Measurements from ENCODE around the gene ANKS1A.
"Not testable (repeated sequence)": the region's sequence is repeated elsewhere in the genome, so short reads cannot be mapped to it uniquely, and the experiment has no call there.

ANKS1A gene

DNA sequence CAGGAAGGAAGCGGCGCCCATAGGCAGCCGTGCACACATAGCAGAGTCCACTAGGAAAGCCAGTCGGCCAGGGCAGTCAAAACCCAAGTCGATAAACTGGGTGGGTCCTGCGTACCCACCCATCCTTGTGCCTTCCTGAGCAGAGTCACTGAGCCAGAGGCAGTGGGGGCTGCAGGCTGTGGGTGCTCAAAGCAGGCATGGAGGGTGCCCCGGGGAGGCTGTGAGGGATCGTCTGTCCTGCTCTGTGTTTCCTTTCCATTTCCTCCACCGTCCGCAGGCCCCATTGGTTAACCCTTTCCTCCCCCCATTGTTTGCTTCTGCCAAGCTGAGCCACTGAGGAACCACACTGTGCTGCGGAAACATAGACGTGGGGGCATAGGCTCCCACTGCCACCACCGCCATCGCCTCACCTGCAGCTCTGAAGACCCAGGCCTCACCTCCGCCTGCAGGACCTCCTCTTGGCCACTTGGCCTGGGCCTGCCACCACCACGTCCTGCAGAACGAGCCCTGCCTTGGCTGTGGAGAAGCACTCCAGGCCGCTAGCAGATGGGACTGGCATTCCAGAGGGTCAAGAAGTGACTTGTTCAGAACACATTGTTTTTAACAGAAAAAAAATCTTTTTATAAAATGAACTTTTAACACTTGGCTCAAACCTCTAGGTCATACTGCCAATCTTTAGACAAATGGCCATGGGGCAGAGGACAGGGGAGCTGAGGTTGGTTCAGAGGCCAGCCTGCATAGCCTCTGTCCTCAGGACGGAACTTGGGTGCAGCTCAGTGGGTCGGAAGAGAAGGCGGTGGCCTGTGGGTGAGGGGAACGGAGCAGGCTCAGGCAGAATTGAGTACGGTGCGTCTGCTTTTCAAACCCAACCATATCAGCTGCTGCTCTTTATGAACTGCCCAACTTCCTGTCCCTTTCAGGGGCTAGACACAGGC, 199.5 kb downstream of the ANKS1A start:
- no peak for DNase-seq

GRCh38 chr6:35089216-35089934, 200.3 kb downstream of the ANKS1A start:
- no peak for DNase-seq

DNA sequence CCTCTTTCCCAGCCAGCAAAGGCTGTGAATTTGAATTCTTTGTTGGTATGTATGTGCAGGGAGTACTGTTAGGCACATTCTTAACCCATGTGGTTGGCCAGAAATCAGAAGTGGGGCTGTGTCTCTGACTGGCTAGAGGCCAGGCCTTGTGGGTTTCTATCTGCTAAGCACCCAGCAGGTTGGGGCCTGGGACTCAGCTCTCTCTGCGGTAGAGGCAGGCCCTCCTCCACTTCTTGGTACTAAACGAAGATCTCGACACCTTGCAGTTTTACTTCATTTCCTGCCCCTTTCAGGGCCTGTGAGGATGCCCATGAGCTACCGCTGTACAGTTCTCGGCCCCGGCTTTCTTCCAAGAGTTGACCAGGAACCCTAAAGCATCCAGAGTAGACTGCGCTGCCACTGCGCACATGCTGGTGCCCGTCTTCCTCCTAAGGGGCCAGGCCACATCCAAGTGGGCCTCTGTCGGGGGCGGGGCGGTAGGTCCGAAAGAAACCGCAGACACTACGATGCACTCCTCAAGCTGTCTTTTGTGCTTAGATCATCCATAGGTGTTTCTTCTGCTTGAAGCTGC, 201.0 kb downstream of the ANKS1A start:
- no peak for DNase-seq

DNA sequence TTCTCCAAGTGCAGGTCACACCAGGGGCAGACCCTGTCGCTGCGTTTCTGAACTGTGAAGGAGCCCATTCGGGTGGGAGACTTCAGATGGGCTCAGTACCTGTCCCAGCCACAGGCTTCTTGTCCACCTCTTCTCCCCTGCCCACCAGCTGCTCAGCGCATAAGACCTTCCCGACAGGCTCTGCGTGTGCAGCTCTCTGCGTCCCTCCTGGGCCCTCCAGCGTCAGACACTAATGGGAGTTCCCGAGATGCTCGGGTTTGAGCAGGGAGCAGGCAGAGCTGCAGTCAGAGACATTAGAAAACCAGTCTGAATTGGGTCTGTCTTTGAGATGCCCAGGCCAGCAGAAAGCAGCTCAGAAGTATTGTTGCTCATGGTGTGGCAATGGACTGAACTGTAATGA, 201.7 kb downstream of the ANKS1A start:
- DNase-seq: no peak

DNA sequence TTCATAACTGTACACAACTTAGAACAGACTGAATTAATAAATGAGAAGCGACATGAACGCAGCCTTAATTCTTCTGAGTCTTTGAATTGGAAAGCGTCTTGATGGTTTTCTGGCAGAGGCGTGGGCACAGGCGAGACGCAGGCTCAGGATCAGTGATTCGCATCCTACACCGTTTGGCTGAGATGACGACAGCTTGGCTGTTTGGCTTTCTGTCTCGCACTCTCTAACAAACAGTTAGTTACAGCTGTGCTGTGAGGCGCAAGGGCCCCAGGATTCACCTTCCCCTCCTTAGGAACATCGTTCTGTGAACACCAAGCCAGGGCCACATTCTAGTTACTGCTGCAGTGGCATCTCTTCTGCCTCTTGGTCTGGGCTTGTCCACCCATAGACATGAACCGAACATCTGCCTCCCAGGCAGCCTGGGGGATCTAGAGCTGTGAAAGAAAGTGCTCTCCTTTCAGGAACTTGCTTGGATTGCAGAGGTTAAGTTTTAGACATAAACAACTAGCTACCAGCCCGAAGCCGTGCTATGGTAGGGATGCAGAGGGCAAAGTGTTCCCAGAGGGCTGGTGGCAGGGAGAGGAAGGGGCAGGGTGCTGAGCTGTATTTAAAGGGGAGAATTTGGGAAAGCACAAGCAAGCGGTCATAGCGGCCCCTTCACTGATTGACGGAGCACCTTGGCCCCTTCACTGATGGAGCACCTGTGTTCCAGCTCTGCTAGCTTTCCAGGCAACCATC, 202.5 kb downstream of the ANKS1A start:
- no peak for DNase-seq

- no peak for DNase-seq
Measured at GRCh38 chr6:35092362-35093117, 203.5 kb downstream of the ANKS1A start.

DNA sequence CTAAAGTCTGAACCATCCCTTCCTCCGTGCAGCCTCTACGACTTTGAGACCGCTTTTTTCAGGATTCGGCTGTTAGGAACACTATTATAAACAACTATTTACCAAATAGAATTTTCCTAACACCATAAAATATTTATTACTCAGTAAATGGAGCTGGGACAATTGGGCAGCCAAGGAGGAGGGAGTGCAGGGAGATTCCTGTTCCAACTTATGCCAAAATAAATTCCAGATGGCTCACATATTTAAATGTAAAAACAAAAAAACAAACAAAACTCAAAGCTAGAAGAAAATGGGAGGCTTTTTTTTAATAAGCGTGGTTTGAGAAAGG, 204.0 kb downstream of the ANKS1A start:
- DNase-seq: no peak

DNA sequence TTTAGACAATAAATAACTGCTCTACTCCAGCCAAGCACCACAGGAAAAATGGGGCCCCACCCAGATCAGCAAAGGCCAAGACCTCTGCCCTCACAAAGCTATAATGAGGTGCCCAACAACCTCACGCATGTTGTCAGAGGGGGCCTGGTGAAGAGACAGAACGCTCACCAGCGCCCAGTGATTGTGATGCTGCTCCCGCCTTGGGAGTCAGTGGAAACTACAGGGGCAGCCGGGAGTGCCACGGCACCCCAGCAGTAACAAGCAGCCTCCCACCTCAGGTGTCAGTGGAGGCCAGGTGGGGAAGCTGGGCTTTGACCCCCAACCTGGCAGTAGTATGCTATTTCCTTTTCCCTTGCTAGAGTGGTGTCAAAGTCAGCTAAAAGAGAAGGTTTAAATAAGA, 204.7 kb downstream of the ANKS1A start:
- DNase-seq: no peak

GRCh38 chr6:35094183-35094582, 205.1 kb downstream of the ANKS1A start:
- no peak for DNase-seq

- no peak for DNase-seq
Measured at GRCh38 chr6:35096129-35096862, 207.2 kb downstream of the ANKS1A start.

GRCh38 chr6:35099116-35099515, 210.1 kb downstream of the ANKS1A start:
- no peak for DNase-seq

- DNase-seq: no peak
Measured at GRCh38 chr6:35105078-35105477, 216.0 kb downstream of the ANKS1A start.

DNA sequence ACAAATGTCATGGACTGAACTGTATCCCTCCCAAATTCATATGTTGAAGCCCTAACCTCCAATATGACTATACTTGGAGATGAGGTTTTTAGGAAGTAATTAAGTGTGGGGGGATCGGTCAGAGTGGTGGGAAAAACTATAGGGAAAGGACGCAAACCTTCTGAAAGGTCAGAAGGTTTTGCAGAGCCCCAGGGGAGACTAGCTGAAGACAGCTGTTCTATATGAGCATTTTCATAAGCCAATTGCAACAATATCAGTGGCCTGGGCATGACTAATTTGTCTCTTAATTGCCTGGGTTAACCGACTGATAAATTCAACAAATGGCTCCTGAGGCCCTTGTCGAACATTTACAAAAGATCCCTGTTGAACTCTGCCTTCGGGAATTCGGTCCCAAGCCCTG, 217.0 kb downstream of the ANKS1A start:
- not testable (repeated sequence) for DNase-seq

DNA sequence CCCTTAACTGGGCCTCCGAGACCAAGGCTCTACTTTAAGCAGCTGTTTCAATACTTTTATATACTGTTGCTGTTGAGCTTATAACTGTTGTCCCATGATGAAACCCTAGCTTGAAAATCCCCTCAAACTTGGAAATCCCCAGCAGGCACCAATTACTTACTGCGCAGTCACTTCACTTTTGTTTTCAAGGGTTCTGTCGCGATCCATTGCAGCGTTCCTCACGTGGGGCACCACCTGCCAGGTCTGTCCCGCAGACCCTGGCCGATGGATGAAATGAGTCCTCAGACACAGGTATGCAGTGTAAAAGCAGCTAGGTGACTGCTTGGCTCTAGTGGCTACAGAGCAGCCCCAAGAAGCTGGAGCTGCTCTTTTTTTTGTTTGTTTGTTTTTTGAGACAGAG, 218.2 kb downstream of the ANKS1A start:
- not testable (repeated sequence) for DNase-seq

GRCh38 chr6:35107761-35108160, 218.7 kb downstream of the ANKS1A start:
- DNase-seq: not testable (repeated sequence)

DNA sequence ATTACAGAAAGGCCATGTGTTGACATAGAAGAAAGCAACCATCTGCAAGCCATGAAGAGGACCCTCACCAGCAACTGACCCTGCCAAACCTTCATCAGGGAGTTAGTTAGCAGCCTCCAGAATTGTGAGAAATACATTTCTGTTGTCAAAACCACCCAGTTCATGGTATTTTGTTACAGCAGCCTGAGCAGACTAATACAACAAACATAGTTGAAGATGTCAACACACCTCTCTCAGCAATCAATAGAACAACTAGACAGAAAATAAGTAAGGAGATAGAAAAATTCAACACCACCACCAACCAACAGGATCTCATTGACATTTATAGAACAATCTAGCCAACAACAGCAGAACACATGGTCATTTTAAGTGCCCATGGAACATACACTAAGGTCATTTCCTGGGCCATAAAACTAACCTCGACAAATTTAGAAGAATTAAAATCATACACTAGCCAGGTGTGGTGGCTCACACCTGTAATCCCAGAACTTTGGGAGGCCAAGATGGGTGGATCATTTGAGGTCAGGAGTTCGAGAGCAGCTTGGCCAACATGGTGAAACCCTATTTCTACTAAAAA, 219.3 kb downstream of the ANKS1A start:
- DNase-seq: no peak

DNA sequence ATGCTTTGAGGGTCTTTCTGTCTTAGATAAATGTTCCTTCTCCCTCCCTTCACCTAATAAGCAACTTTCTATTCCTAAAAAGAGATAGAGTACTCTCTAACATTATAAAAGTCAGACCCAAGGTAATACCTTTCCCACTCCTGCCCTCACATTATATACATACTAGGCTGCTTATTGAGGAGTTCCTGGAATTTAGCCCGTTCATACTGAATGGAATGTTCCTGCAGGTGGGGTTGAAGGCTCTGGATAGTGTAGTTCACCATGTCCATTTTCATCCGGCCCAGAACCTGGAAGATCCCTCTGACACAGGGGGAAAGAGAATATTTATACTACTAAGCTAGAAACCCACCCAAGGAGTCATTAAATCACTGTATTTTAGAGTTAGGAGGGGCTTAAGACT, 231.7 kb downstream of the ANKS1A start:
- DNase-seq: no peak

GRCh38 chr6:35124356-35124755, 235.3 kb downstream of the ANKS1A start:
- no peak for DNase-seq

GRCh38 chr6:35128042-35128441, 239.0 kb downstream of the ANKS1A start:
- no peak for DNase-seq

DNA sequence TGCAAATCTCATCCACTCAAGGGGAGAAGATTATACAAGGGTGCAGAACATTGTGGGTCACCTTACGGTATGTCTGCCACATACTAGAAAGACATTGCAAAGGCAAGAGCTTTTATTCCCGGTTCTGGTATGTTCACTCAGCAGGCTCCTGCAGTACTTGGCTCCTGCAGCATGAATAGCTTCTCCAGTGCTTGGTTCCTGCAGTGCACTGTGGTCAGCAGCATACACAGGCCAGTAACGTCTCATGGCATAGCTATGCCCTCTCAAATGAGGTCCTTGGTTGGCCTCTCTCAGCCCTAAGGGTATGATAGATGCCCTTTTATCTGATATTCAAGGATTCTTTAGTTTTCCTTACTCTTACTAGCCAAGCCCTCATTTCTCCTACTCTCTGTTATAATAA, 239.4 kb downstream of the ANKS1A start:
- DNase-seq: no peak

DNA sequence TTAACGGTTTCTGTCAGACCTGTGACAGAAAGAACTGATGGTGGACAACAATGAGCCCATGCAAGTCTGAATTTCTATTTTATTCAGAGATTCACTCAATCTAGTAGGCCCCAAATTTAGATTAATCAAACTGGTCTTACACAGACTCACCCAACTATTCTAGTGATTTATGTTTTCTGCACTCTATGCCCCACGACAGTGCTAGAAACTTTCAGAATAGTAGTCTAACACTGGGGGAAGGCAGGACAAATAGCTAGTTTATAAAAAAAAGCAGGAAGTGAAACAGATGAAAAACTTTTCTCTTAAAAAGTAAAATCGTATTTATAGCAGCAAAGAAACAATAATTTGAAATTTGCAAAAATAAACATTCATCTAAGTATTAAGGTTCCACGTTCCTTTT, 247.1 kb downstream of the ANKS1A start:
- no peak for DNase-seq

Data from effector CD8-positive, alpha-beta T cell (primary cell).